ENCODE data around the gene PPDPF.

GRCh38 chr20:63502671-63503172, 17.8 kb upstream of the PPDPF start:
- TF ChIP-seq EP300 (conservative IDR thresholded peaks at IDR 0.05; ENCODE audit: poor library complexity, severe bottlenecking) (no peak), CTCF (IDR thresholded peaks at IDR 0.05; ENCODE audit: poor library complexity, severe bottlenecking) (no peak), EZH2 (IDR thresholded peaks at IDR 0.05; ENCODE audit: borderline replicate concordance, insufficient read depth, low read length, poor library complexity, severe bottlenecking) (no peak), TAF1 (IDR thresholded peaks at IDR 0.05; ENCODE audit: low read depth) (no peak), POLR2AphosphoS5 (IDR thresholded peaks at IDR 0.05) (no peak), SMC3 (conservative IDR thresholded peaks at IDR 0.05; ENCODE audit: poor library complexity) (no peak)
- TF ChIP-seq, protein P1, sequence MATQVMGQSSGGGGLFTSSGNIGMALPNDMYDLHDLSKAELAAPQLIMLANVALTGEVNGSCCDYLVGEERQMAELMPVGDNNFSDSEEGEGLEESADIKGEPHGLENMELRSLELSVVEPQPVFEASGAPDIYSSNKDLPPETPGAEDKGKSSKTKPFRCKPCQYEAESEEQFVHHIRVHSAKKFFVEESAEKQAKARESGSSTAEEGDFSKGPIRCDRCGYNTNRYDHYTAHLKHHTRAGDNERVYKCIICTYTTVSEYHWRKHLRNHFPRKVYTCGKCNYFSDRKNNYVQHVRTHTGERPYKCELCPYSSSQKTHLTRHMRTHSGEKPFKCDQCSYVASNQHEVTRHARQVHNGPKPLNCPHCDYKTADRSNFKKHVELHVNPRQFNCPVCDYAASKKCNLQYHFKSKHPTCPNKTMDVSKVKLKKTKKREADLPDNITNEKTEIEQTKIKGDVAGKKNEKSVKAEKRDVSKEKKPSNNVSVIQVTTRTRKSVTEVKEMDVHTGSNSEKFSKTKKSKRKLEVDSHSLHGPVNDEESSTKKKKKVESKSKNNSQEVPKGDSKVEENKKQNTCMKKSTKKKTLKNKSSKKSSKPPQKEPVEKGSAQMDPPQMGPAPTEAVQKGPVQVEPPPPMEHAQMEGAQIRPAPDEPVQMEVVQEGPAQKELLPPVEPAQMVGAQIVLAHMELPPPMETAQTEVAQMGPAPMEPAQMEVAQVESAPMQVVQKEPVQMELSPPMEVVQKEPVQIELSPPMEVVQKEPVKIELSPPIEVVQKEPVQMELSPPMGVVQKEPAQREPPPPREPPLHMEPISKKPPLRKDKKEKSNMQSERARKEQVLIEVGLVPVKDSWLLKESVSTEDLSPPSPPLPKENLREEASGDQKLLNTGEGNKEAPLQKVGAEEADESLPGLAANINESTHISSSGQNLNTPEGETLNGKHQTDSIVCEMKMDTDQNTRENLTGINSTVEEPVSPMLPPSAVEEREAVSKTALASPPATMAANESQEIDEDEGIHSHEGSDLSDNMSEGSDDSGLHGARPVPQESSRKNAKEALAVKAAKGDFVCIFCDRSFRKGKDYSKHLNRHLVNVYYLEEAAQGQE (IDR thresholded peaks at IDR 0.05; ENCODE audit: borderline replicate concordance) = no peak
